Mucosa of rectum (tissue), 2 donors: ENCODE measurements around the gene CTRL.

Experiments
- H3K27ac ChIP-seq, 2 donors: one replicate each; pipeline ENCODE4 v1.7.0; 2013; ENCODE audit warnings: inconsistent platforms in 2 of 2, low read depth in 2 of 2, low read length in 2 of 2
- H3K27me3 ChIP-seq, 2 donors: one replicate each; pipeline ENCODE4 v1.7.0; 2013; ENCODE audit warnings: low read length in 2 of 2; ENCODE audit not compliant: control insufficient read depth in 2 of 2, insufficient read depth in 2 of 2
- H3K36me3 ChIP-seq, 2 donors: one replicate each; pipeline ENCODE4 v1.7.0; 2013; ENCODE audit warnings: low read length in 2 of 2; ENCODE audit not compliant: control insufficient read depth in 2 of 2, insufficient read depth in 2 of 2
- H3K4me1 ChIP-seq, 2 donors: one replicate each; pipeline ENCODE4 v1.7.0; 2013; ENCODE audit warnings: low read length in 2 of 2, mild to moderate bottlenecking in 1 of 2; ENCODE audit not compliant: control insufficient read depth in 2 of 2, insufficient read depth in 2 of 2
- H3K4me3 ChIP-seq, 2 donors: one replicate each; pipeline ENCODE4 v1.7.0; 2013; ENCODE audit warnings: low read length in 2 of 2
- H3K9ac ChIP-seq, 2 donors: one replicate each; pipeline ENCODE4 v1.7.0; 2013; ENCODE audit warnings: low read length in 2 of 2, low read depth in 1 of 2, mild to moderate bottlenecking in 1 of 2
- H3K9me3 ChIP-seq, 2 donors: one replicate each; pipeline ENCODE4 v1.7.0; 2013; ENCODE audit warnings: low read length in 2 of 2; ENCODE audit not compliant: control insufficient read depth in 2 of 2
- donor health status: healthy.
- donor health status: Normal muscosa, but diverticular disease.

The CTRL gene

DNA sequence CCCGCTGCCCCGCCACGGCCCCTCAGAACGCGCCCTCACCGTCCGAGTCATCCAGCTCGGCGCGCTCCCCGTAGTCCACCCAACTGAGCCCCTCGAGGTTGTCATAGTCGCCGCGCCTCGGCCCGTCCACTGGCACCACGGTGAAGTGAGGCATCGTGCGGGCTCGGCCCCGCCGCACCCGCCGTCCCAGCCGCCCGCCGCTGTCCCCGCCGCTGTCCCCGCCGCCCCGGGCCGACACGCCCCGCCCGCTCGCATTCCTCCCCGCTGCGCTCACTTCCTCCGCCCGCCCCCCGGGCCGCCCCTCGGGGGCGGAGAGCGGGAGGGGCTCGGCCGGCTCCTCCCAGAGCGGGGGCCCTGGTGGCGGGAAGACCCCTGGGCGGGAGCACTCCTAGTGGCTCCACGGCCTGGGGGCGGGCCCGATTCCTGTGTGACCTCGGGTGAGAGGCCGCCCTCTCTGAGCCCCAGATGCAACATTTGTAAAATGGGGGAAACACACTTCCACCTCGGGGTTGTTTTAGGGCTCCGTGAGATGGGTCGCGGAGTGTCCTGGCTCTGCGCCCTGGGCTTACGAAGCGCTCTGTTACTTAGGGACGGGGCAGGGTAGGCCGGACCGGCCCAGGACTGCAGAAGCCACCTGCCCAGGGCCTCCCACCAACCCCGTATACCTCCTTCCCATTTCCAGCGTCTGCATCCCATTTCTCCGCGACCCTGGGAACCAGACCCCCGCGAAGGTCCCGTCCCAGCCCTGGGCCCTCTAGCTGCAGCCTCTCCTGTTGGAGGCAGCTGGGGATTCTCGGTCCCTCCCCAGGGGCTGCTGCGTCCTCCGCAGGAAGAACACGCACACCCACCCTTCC, 37.0 kb upstream of the CTRL start, which contains the start of gene SLC12A4:
Gene SLC12A4 (minus strand): TSS at position 238 of the 854 bp plus-strand sequence. CDS start 84 bp downstream, at position 154.
- H3K4me1 ChIP-seq = peaks cover 11 to 24% of the 10 kb centered on the region in 2 donors
- no peaks in the 10 kb centered on the region for H3K9me3 ChIP-seq
- peaks cover 2 to 4% of the 10 kb centered on the region in 2 donors for H3K27me3 ChIP-seq
- peak within 1 kb of the TSS; percentile 82 to 89 for H3K27ac ChIP-seq
- H3K9ac ChIP-seq = peak within 1 kb of the TSS; percentile 68 to 77
- H3K4me3 ChIP-seq = peak within 1 kb of the TSS; percentile 74 to 79
- H3K36me3 ChIP-seq = no peaks in the 10 kb centered on the region

DNA sequence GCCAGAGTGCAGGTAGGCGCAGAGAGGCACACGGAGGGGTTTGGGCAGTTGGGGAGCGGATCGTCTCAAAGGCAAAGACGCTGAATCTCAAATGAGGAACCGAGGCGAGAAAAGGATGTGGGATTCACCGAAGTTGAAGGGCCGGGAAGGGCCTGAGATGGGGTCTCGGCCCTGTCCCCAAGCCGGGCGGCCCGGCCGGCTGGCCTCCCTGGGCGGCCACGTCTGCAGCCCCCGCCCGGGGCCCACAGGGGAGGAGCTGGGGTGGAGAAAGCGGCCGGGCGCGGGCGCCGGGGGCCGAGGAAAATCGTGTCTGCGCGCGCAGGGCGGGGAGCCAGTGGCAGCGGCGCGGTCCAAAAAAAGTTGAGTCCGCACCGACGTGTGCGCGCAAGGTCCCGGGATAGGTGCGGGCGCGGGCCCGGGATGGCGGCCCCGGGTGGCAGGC, 36.3 kb upstream of the CTRL start:
- H3K9me3 ChIP-seq = no peaks in the 10 kb centered on the region
- peak overlapping the region; percentile 34 to 77 for H3K9ac ChIP-seq
- no peaks in the 10 kb centered on the region for H3K36me3 ChIP-seq
- H3K4me1 ChIP-seq = peaks cover 11 to 24% of the 10 kb centered on the region in 2 donors
- peak overlapping the region; percentile 64 to 74 for H3K4me3 ChIP-seq
- peaks cover 2 to 4% of the 10 kb centered on the region in 2 donors for H3K27me3 ChIP-seq
- peak overlapping the region; percentile 82 to 89 for H3K27ac ChIP-seq

DNA sequence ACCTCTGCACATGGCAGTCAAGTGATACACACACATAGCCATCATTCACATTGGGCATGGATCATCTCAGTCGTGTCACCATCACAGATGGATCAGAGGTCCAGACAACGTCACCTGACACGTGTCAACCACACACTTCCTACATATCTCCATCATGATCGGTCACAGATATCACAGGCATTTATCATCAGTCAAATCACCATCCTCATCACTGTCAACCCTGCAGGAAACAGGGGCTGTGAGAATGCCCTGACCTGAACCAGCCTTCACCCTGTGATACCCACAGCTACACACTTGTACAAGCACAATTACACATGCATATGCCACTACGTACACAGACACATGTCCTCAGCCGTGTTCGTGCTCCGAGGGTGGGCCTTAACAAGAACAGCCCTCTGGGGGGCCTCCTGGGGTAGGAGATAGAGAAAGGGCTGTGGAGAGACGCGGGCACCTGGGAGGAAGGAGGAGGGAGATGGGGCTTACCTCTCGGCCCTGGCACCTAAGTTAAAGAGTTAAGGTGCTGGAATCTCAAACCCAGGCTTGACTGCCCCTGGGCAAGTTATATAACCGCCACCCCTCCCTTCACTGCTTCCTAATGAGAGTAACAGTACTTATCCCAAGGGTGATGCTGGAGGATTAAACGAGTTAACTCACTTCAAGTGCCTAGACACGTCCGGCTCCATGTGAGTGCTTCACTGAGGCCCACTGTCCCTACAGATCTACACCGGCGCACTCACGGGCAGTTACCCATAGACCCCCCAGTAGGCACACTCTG, 35.7 kb upstream of the CTRL start:
- Histone ChIP-seq H3K27ac (peak overlapping the region; percentile 82 to 89), H3K4me1 (peaks cover 11 to 24% of the 10 kb centered on the region in 2 donors), H3K9me3 (no peaks in the 10 kb centered on the region), H3K36me3 (peaks cover 0 to 1% of the 10 kb centered on the region in 2 donors), H3K4me3 (peak overlapping the region; percentile 64 to 74), H3K27me3 (peaks cover 2 to 4% of the 10 kb centered on the region in 2 donors), H3K9ac (peak overlapping the region; percentile 34 to 77)

DNA sequence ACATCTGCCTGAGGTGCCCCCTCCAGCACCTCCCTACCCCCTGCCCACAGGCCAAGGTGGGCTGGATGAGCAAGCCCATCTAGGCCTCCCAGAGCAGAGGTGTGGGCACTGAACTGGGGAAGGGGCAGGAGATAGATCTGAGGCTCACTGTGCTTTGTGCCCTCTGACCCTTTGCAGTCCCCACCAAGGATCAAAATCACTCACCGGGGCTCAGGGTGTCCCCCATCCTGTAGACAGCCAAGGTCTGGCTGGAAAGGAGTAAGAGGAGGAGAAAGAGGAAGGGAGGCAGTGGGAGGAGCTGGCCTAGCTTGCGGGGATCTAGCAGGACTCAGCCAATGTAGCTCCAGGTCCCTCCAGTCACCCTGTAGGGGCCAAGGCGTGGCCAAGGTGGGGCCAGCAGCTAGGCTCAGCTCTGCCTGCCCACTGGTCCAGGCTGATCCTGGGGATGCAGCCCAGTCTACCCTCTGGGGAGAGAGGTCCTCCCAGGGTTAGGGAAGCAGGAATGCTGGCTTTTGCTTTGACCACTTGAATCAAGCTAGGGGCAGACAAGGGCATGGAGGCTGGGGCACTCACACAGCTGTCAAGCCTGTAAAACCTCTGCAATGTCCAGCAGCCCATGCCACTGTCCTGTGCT, 35.0 kb upstream of the CTRL start:
- H3K36me3 ChIP-seq = peaks cover 0 to 8% of the 10 kb centered on the region in 2 donors
- H3K4me3 ChIP-seq = peak overlapping the region; percentile 64 to 74
- H3K27ac ChIP-seq = peak overlapping the region in 1 of 2 donors; percentile 38

DNA sequence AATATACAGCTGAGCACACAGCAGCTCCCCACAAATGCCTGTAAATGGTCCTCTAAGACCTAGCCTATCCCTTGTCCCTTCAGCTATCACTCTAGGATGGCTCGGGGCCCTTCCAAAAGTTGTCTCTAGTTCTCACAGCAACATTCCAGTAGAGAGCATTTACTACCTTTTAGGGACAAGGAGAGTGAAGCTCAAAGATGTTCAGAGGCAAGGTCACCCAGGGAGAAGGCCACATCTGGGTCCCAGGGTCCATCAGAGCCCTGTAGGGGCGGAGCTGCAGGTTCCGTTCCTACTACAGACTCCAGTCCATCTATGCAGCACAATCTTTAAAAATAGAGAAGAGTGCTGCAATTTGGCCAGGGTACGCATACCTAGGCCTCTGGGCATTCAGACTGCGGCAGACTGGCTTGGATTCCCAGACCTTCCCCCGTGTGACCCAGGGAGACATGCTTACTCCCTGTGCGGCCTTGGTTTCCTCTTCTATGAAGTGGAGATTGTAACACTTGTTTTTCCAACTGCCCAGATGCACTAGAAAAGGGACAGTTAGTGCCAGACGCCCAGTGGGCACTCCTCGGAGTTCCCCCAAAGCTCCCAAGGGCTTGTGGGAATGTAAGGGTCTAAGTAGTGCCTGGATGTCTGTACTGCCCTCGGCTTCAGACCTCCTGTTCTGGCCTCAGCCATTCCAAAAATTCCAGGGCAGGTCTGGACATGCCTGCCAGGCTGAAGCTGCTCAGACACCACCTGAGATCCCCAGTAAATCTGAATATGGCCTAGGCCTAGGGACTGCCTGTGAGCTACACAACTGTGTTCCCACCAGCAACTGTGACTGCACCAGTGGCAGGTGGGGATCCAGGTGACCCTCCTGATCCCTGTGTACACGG, 34.2 kb upstream of the CTRL start:
- Histone ChIP-seq H3K4me3 (peak overlapping the region in 1 of 2 donors; percentile 64), H3K4me1 (peaks cover 16 to 32% of the 10 kb centered on the region in 2 donors), H3K36me3 (peaks cover 0 to 15% of the 10 kb centered on the region in 2 donors), H3K27me3 (peaks cover 2 to 4% of the 10 kb centered on the region in 2 donors), H3K27ac (peak overlapping the region in 1 of 2 donors; percentile 38), H3K9ac (peak overlapping the region in 1 of 2 donors; percentile 2), H3K9me3 (no peaks in the 10 kb centered on the region)

More for the DNA sequence above, 35.0 kb upstream of the CTRL start:
- H3K9ac ChIP-seq = peak overlapping the region; percentile 2 to 77
- H3K4me1 ChIP-seq = peaks cover 11 to 29% of the 10 kb centered on the region in 2 donors
- no peaks in the 10 kb centered on the region for H3K9me3 ChIP-seq
- H3K27me3 ChIP-seq = peaks cover 2 to 4% of the 10 kb centered on the region in 2 donors

DNA sequence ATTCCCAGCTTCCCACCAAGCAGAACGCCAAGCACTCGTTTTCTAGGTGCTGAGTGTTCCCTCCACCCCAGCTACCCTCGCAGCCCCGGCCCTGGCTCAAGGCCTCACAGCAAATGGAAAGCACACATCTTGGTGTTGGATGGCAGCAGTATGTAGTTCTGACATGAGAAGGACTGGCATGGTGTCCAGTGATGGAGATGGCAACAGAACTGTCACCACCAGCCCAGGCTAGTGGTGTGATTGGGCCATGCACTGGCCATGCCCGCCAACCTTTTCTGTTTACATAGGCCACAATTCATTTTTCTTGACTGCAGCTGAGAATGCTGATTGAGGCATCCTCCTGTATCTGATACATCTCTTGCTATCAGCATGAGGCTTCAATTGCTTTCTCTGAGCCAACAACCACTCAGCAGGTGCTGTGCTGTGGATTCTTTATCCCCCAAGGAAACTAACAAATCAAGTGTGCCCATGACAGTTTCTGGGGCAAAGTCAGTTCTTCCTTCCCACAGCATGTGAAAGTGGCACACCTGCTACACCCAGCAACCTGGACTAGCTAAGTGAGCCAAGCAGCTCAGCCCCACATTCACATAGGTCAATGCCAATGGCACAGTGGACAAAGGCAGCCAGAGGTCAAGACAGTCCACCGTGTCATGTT, 32.9 kb upstream of the CTRL start:
- Histone ChIP-seq H3K36me3 (peaks cover 0 to 18% of the 10 kb centered on the region in 2 donors), H3K27ac (no peak overlapping the region), H3K27me3 (peaks cover 2 to 4% of the 10 kb centered on the region in 2 donors), H3K9ac (no peak overlapping the region), H3K4me1 (peaks cover 19 to 32% of the 10 kb centered on the region in 2 donors), H3K9me3 (no peaks in the 10 kb centered on the region), H3K4me3 (no peak overlapping the region)

DNA sequence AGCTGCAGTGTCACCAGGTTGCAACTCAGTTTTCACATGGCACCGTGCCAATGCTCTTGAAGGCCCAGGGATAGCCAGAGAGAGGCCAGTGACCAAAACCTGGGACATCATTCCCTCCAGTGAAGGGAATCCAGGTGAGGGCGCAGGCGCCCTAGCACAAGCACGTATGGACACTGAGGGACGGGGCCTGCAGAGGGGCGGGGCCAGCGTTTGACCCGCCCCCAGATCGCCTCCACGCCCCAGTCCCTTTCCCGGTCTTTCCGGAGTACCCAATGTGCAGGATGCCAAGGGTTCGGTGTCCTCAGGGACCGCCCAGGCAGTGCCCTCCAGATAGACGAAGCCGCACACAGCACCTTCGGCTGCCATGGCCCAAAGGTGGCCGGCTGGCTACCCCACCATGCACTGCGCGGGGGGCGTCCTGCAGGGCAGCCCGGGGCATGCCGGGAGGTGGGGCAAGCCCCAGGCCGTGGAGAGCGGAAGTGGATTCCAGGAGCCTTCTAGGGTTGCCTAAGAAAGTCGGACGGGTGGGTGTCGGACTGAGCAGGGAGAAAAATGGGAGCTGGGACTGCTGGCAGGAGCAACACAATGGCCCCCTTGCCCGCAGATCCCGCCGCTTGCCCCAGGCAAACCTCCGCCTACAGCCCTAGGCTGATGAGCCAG, 32.1 kb upstream of the CTRL start:
- no peak overlapping the region for H3K9ac ChIP-seq
- peaks cover 0 to 18% of the 10 kb centered on the region in 2 donors for H3K36me3 ChIP-seq
- no peaks in the 10 kb centered on the region for H3K9me3 ChIP-seq
- peaks cover 20 to 27% of the 10 kb centered on the region in 2 donors for H3K4me1 ChIP-seq
- no peak overlapping the region for H3K4me3 ChIP-seq
- peaks cover under 1 to 2% of the 10 kb centered on the region in 2 donors for H3K27me3 ChIP-seq
- H3K27ac ChIP-seq = peak overlapping the region in 1 of 2 donors; percentile 4

DNA sequence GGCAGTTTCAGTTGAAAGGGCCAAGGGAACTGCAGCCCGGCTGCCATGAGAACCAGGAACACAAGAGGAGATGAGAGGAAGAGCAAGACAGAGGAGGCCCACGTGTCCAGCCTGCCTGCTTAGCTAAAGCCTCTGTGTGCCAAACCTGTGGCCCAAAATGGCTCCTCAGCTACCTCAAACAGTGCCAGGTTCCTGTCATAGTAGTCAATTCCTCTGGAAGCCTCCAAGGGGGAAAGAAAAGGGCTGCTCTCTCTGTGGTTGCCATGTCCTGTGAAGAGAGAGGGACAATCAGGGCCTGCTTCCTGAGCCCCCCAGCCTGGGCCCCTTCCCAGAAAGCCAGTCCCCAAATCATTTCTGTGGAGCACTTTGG, 31.6 kb upstream of the CTRL start:
- Histone ChIP-seq H3K9ac (no peak overlapping the region), H3K36me3 (peaks cover 0 to 23% of the 10 kb centered on the region in 2 donors), H3K4me1 (peaks cover 20 to 27% of the 10 kb centered on the region in 2 donors), H3K27ac (peak overlapping the region in 1 of 2 donors; percentile 4), H3K9me3 (no peaks in the 10 kb centered on the region), H3K27me3 (peaks cover 0 to 2% of the 10 kb centered on the region in 2 donors), H3K4me3 (no peak overlapping the region)
